AG09319 (cell line): ENCODE data around the gene USP4.
A peak's percentile ranks its signal among the peaks of the same experiment; 100 is the strongest.
"Not testable (repeated sequence)": the region's sequence is repeated elsewhere in the genome, so short reads cannot be mapped to it uniquely, and the experiment has no call there.

Source experiments
- DNase-seq: peaks from one replicate; pipeline ENCODE4 v3.0.0-alpha.2; 2010; ENCODE audit warnings: low read depth; ENCODE audit errors: extremely low read depth
- TF ChIP-seq, protein P1 (sequence below): IDR thresholded peaks from 2 replicates; pipeline ENCODE4 v1.5.1; 2011; ENCODE audit warnings: low read depth, mild to moderate bottlenecking, inconsistent platforms, low read length, moderate library complexity

Gene USP4

DNA sequence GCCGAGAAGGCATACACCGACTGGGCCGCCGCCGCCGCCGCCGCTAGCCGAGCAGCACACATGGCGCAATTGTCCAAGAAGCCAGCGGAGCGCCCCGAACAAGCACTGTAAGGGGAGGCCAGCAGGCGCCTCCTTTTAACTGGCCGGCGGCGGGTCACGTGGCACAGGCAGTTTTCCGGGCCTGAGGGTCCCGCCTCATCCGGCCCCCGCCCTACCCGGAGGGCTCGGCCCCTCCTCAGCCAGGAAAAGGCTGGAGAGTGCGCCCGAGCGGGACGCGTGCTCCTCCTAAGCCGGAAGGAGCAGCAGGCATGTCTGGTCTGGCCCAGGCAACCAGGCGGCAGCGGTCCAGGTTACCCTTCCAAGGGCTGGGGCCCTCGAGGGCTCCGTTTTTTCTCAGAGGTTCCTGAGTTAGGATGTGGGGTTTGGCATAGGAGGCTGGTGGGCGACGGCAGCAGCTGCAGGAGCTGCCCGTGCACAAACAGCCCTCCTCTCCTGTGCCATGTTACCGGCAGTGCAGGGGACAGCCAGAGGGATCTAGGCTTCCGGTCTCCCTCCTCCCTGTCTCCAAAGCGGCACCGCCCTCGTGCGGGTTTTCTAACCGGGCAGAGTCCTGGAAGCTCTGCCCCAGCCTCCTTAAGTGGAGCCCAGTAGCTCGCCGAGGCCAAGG lies 18.5 kb upstream of the USP4 start, which contains the start of gene GPX1:
TSS of gene GPX1 (minus strand) at position 137 of the 667 bp plus-strand sequence. CDS start at position 62, 75 bp downstream.
- TF ChIP-seq, protein P1, sequence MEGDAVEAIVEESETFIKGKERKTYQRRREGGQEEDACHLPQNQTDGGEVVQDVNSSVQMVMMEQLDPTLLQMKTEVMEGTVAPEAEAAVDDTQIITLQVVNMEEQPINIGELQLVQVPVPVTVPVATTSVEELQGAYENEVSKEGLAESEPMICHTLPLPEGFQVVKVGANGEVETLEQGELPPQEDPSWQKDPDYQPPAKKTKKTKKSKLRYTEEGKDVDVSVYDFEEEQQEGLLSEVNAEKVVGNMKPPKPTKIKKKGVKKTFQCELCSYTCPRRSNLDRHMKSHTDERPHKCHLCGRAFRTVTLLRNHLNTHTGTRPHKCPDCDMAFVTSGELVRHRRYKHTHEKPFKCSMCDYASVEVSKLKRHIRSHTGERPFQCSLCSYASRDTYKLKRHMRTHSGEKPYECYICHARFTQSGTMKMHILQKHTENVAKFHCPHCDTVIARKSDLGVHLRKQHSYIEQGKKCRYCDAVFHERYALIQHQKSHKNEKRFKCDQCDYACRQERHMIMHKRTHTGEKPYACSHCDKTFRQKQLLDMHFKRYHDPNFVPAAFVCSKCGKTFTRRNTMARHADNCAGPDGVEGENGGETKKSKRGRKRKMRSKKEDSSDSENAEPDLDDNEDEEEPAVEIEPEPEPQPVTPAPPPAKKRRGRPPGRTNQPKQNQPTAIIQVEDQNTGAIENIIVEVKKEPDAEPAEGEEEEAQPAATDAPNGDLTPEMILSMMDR, result no peak
- DNase-seq, result peak; percentile 94

DNA sequence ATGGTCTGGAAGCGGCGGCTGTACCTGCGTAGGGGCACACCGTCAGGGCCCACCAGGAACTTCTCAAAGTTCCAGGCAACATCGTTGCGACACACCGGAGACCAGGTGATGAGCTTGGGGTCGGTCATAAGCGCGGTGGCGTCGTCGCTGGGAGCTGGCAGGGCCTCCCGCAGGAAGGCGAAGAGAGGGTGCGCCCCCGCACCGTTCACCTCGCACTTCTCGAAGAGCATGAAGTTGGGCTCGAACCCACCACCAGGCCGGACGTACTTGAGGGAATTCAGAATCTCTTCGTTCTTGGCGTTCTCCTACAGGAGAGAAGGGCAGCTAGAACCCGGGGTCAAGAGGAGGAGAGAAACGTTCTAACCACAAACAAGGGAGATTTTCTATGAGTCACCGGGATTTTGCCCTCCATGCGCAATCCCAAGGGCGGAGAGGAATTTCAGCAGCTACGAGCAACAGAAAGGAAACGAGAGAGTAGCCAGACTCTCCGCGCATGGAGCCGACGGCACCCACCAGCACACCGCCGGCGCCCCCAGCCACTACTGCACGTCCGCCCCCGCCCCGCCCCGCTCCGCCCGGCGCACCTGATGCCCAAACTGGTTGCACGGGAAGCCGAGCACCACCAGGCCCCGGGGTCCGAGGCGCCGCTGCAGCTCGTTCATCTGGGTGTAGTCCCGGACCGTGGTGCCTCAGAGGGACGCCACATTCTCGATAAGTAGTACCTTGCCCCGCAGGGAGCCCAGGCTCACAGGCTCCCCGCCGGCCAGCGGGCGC lies 17.8 kb upstream of the USP4 start:
- peak; percentile 70 for DNase-seq

DNA sequence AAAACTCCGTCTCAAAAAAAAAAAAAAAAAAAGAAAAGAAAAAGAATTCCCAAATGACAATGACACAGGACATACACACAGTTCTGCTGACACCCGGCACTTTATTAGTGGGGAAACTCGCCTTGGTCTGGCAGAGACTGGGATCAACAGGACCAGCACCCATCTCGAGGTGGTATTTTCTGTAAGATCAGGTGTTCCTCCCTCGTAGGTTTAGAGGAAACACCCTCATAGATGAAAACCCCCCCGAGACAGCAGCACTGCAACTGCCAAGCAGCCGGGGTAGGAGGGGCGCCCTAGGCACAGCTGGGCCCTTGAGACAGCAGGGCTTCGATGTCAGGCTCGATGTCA lies 17.2 kb upstream of the USP4 start:
- DNase-seq, result not testable (repeated sequence)

DNA sequence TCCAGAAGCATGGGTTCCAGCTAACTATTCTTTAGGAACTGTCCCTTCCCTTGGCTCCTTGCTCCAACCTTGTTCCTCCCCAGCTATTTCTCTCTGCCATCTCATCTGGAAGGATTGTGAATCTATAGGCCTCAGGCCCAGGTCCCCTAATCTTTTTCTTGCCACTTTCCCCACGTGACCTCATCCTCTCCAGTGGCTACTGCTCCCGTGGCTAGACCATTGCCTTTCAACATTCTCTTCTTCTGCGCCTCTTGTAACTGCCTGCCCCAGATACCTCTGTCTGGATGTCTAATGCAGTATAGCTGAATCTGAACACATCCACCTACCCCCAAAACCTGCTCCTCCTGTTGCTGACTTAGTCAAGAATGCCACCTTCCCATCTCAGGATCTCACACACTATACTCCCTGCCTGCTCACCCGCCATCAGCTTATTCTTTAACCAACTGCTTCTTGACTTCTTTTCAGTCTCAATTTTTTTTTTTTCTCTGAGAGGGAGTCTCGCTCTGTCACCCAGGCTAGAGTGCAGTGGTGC lies 13.1 kb upstream of the USP4 start:
- TF ChIP-seq, protein P1, result no peak
- DNase-seq, result no peak

DNA sequence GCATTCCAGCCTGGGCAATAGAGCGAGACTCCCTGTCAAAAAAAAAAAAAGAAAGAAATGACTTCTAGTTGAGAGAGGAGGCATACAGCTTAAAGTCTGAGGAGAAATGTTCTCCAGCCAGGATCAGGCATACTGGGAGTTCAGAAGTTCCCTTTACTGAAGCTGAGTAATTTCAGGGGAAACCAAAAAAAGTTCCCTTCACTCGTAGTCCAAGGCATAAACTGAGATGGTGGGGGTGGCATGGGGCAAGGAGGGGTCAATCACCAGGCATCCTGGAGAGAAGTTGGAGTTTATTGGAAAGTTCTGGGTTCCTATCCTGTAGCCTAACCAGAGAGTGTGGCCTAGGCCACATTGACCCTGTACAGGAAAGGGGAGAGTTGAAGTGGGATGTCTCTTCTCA lies 12.4 kb upstream of the USP4 start:
- TF ChIP-seq, protein P1, result no peak

DNA sequence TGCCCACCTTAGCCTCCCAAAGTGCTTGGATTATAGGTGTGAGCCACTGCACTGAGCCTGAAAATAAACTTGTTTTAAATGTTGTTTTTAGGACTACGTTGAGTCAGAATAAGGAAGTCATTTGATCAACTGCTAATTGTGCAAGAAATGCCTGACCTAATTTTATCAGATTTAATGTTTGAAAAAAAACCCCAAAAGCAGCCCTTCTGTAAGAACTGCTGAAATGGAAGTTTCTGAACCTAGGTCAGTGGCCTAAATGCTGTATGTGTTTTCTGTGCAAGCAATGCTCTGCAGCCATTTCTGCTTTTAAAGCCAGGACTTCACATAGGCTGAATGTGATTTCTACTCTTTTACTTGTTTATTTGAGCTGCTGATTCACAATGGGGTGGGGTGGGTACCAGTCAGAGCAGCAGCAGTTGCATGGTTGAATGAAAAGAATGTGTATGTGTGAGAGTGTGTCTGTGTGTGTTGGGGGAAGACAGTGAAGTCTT lies 11.7 kb upstream of the USP4 start:
- DNase-seq, result peak; percentile 85
- TF ChIP-seq, protein P1, result no peak

More for the DNA sequence above, 12.4 kb upstream of the USP4 start:
- no peak for DNase-seq

DNA sequence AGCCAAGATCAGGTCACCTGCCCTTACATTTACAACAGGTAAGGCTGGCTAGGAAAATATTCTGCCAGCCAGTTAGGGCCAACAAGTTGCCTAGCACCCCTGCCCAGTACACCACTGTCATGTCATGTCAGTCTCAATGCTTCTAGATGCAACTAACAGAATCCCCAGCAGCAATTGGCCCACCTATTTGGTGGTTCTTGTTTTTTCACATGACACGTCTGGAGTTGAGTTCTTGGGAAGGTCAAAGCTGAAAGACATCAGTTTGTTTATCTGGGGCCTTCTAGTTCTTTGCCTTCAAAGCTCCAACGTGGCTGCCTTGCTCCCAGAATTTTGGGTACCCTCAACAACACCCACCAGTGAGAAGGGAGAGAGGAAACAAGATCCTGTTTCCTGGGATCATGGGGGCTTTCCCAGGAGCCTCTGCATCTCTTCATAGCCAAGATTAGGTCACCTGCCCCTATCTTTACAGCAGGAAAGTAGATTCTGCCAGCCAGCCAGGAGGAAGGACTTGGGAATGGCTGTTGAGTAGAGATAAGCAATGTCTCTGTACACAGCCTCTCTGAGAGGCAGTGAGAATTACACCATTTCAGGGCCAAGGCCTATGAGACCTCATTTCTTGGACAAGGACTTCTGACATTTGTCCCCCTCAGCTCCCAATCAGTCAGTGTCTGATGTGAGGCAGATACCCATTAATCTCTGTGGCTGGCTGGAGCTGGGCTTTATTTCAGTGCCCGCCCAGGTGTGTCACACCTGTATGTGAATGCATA lies 9.7 kb upstream of the USP4 start:
- TF ChIP-seq, protein P1, result no peak
- no peak for DNase-seq

DNA sequence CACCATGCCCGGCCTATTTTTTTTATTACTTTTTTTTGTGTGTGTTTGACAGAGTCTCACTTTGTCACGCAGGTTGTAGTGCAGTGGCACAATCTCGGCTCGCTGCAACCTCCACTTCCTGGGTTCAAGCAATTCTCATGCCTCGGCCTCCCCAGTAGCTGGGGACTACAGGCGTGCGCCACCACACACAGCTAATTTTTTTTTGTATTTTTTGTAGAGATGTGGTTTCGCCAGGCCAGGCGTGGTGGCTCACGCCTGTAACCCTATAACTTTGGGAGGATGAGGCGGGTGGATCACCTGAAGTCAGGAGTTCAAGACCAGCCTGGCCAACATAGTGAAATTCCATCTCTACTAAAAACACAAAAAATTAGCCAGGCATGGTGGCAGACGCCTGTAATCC lies 8.5 kb upstream of the USP4 start:
- DNase-seq, result not testable (repeated sequence)
